Measurements from ENCODE around the gene ANXA5.
"Not testable (repeated sequence)": the region's sequence is repeated elsewhere in the genome, so short reads cannot be mapped to it uniquely, and the experiment has no call there.

ANXA5 gene

DNA sequence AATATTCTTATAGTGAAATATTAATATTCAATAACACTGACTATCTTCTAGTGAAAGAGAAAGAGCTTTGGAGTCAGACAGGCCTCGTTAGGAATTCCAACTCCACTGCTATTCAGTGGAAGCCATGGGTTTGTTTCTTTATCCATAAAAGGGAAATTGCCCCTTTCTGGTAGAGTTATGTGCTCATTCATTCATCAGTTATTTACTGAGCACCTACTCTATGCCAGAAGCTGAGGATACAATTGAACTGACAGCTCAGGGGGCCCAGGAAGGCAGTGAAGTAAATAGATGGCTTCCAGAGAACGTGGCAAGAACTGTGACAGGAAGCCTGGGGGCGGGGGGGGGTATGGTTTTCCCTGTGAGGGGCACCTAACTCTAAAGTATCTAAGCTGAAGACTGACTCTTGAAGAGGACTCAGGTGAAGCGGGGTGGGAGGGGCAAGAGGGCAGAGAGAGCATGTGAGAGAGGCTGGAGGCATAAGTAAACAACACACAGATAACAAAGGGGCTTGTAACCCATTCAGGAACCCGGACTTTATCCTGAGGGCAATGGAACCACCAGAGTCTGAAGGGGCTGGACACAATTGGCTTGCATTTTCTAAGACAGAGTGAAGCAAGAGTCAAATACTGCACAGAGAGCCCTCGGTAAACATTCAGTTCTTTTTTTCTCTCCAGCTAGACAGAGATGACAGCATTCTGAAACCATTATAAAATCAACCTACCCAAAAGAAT lies 20.3 kb downstream of the ANXA5 start:
- DNase-seq = no peak

GRCh38 chr4:121675715-121676114 lies 21.1 kb downstream of the ANXA5 start:
- no peak for DNase-seq

DNA sequence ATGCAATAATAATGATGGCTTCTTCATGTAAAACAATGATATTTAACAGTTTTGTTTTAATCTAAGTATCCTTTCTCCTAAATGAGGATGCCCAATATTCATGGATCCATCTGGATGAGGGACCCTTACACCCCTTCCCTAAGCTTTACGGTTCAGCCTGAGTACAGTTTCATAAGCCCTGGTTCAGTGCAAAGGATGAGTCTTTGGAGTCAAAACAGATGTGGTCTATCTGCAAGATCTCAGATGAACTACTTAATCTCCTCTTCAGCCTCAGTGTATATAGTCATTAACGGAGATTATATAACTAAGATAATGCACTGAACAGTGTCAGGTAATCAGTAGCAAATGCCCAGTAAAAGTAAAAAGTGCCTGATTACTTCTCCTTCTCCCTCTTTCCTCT lies 22.1 kb downstream of the ANXA5 start:
- DNase-seq = no peak

GRCh38 chr4:121674191-121674590 lies 22.6 kb downstream of the ANXA5 start:
- DNase-seq = no peak

DNA sequence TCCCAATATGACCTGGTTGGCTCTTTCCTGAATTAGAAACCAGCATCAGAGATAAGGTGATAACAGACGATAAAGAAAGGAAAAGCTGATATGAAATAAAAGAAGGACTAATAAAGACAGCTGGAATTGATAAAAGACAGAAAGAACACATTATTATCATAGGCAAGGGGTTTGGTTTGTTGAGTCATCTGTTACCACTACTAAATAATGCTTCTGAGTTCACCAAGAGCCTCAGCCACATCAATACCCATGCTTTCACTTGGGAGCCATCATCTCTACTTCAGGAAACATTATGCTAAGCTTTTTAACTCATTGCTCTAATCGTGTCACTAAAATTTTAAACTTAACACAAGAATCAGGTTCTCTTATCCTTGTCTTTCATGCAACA lies 27.6 kb downstream of the ANXA5 start:
- DNase-seq = no peak

GRCh38 chr4:121668368-121669162 lies 28.2 kb downstream of the ANXA5 start:
- no peak for DNase-seq

DNA sequence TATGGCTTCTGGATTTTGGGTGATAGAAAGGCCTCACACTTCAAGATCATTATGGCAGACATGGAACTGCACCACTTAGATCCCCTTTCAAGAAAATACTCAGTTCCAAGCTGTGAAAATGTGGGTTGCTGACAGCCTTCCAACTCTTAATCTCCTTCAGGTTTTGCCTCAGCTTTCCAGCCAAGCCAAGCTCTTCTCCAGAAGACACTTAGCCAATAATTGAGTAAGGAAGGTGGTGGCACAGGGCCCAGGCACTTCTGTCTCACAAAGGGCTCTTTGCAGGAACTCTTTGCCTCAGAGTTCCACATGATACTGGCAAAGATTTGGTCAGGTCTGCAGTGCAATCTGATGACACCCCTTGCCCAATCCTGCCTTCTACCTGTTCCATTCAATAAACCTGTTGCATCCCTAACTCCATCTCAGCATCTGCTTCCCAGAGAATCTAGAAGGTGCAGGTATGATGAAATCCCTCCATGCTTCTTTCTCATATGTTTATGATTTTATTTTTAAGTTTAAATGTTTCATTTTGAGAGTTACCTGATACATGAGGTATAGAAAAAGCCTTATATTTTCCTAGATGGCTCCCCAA lies 30.6 kb downstream of the ANXA5 start:
- DNase-seq = no peak

DNA sequence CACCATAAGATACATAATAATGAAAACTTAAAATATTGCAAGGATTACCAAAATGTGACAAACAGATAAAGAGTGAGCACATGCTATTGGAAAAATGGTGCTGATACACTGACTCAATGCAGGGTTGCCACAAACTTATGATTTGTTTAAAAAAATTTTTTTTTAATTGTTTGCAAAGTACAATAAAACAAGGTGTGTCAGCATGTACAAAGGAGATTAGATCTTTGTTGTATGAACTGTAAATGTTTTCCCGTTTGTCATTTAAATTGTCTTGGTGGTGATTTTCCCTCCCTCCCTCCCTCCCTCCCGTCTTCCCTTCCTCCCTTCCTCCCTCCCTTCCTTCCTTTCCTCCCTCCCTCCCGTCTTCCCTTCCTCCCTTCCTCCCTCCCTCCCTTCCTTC lies 31.4 kb downstream of the ANXA5 start:
- no peak for DNase-seq

GRCh38 chr4:121662225-121662624 lies 34.6 kb downstream of the ANXA5 start:
- DNase-seq = no peak

GRCh38 chr4:121660175-121660933 lies 36.4 kb downstream of the ANXA5 start:
- DNase-seq = not testable (repeated sequence)

- DNase-seq = no peak
Measured at GRCh38 chr4:121658125-121658524, 38.7 kb downstream of the ANXA5 start.

DNA sequence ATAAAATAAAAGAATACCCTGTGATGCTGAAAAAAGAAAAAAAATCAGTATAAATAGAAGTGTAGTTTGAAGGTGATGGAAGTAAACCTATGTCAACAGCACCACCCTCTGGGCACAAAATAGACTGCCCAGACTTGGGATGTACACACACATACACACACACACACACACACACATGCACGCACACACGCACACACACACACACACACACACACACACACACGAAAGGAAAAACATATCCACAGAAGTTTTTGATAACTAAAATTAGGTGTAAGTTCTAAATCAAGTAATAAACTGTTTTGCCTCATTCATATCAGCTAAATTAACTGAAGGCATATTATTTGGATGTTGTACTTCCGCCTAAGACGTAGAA lies 40.5 kb downstream of the ANXA5 start:
- peak; percentile 14 for DNase-seq

DNA sequence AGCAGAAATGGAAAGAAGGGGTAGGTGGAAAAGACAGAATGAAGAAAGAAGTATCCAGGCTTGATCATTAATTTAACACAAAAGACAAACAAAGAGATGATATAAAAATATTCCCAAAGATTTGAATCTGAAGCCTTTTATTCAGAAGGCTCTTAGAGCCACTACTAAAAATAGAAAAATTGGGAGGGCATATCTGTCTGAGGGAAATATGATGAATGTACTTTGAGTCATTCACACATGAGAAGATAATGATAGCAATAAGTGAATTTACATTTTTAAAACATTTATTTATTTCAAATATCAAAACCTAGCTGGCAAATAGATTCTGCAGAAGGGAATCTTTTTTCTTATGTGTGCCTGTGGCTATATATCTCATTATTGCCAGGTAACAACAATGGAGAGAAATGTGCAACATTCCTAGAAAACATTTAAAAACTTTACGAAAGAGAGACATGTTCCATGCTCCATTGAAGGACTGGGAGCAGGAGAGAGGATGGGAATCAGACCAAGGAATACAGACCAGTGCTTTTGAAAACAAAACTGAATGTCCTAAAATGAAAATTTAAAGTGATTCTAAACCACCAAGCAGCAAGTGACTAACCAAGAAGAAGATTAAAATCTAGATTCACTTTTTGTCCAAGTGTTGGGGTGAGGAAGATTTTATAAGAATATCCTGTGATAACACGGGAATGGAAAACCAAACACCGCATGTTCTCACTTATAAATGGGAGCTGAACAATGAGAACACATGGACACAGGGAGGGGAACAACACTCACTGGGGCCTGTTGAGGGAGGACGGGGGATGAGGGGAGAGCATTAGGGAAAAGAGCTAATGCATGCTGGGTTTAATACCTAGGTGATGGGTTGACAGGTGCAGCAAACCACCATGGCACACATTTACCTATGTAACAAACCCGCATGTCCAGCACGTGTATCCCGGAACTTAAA lies 41.2 kb downstream of the ANXA5 start:
- no peak for DNase-seq

DNA sequence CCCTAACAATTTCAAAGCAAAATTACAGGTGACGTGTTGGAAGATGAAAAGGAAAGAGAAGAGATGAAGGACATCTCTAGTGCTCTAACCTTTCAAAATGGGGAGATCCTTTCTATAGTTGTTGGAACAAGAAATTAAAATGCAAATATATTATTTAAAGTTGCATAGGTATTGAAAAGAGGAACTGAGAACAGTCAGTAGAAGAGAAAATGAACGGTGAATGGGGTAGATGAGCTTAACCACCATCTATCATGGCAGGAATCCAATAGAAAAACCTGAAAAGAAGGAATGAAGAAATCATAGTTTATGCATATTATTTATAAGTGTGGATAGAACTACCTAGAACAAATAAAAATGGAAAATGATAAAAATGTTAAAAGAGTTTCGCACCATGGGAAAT lies 42.0 kb downstream of the ANXA5 start:
- no peak for DNase-seq

- no peak for DNase-seq
Measured at GRCh38 chr4:121653986-121654385, 42.8 kb downstream of the ANXA5 start.

DNA sequence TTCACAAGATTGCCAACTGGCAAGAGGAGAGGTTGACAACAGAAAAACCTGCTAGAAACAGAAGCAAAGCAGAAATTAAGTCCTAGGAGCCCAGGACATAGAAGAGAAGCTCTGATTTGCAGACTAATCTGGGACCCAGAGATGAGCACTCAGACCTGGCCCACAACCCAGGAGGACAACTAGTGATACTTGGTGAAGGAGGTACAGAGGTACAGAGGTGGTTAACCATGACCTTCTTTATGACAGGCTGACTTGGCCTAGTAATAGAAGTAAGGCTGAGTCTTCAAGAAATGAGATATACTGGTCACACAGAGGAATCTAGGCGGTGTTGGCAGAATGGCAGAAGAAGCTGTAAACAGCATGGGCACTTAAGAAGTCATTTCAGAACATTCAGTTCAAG lies 43.6 kb downstream of the ANXA5 start:
- DNase-seq = no peak

GRCh38 chr4:121651597-121651996 lies 45.2 kb downstream of the ANXA5 start:
- DNase-seq = no peak

DNA sequence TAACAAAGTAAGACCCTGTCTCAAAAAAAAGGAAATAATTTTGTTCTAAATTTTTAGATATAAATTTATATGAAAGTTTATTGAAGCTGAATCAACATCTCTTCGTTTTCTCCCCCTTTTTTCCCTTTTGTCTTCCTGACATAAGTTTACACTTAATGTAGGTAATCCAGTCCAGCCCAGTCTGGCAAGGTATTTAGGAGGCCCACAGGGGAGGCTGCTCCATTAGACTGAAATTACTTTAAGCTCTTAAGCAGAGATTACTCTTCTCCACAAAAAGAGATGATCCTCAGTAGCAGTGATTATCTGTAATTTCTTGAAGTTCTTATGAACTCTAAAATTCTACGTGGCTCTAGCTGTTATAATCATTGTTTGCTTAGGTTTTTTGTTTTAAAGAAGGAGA lies 46.0 kb downstream of the ANXA5 start:
- no peak for DNase-seq

GRCh38 chr4:121648516-121648915 lies 48.3 kb downstream of the ANXA5 start:
- DNase-seq = no peak

- DNase-seq = no peak
Measured at GRCh38 chr4:121642876-121643585, 53.7 kb downstream of the ANXA5 start.

GRCh38 chr4:121642292-121642691 lies 54.5 kb downstream of the ANXA5 start:
- DNase-seq = no peak

DNA sequence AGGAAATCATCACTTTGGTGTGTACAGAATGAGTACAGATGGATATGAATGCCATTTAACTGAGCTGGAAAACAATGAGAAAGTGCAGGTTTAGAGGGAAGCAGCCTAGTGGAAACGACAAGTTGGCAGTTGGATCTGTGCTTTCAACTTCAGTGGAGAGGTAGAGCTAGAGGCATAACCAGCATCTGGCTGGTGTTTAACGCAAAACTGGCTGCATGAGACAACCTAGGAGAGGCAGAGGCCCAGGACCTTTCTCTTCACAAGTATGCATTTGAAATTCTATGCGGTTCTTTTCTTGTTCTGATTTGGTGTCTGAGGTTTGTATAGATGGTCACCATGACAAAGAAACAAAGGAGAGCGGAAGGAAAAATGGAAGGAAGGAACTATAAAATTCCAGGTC lies 63.1 kb downstream of the ANXA5 start:
- no peak for DNase-seq

All from NCI-H748 treated with DMSO at 0.1 percent for 48 hours (cell line).